Caco-2 (cell line): ENCODE results near the gene DNMBP. TPM values are rescaled to one million over a fixed set of nuclear protein-coding genes. Genes with fewer than 3 reads are reported as not detected.
A peak's percentile ranks its signal among the peaks of the same experiment; 100 is the strongest.

Experiments
- BruUV-seq: library from RNA; stranded (reverse); fragments of 400-500 nt; replicated peaks from 2 replicates; lab custom pipeline; 2021; lab: Mats Ljungman, UMichigan
- CTCF ChIA-PET: fragments of 300-600 bp; sonication (Branson Sonifier 250); formaldehyde crosslinking; loops from one replicate; lab custom pipeline; 2022; ENCODE audit warnings: antibody characterized with exemption; lab: Charles Lee
- POLR2A ChIA-PET: fragments of 300-600 bp; sonication (Branson Sonifier 250); formaldehyde crosslinking; loops from one replicate; lab custom pipeline; 2022; ENCODE audit warnings: antibody characterized with exemption; lab: Charles Lee
- DNase-seq, 2 experiments: peaks; one replicate each; pipeline versions ENCODE4 v3.0.0 to v3.0.0-alpha.2; 2020 to 2022
- H3K27me3 ChIP-seq: replicated peaks from 2 replicates; pipeline ENCODE4 v1.6.0; 2011; ENCODE audit warnings: low read length; ENCODE audit not compliant: control insufficient read depth, insufficient read depth
- H3K36me3 ChIP-seq: 2 replicates; pipeline ENCODE4 v1.5.1; 2011; ENCODE audit warnings: low read length; ENCODE audit not compliant: control insufficient read depth, insufficient read depth
- H3K4me1 ChIP-seq: fragments of 250-450 bp; sonication (Bioruptor Pico); 2 replicates; pipeline ENCODE4 v1.5.1; 2020; ENCODE audit warnings: mild to moderate bottlenecking
- H3K4me3 ChIP-seq: 2 replicates; pipeline ENCODE4 v1.5.1; 2011; ENCODE audit warnings: low read depth, mild to moderate bottlenecking, control low read depth, low read length
- H3K9me3 ChIP-seq: fragments of 250-450 bp; sonication (Bioruptor Pico); 2 replicates; pipeline ENCODE4 v1.5.1; 2020; ENCODE audit warnings: mild to moderate bottlenecking, moderate library complexity
- H3K27ac Mint-ChIP-seq: one replicate; pipeline ENCODE4 v1.8.0; 2022; ENCODE audit warnings: mixed read lengths; ENCODE audit not compliant: unreplicated experiment
- H3K27me3 Mint-ChIP-seq: one replicate; pipeline ENCODE4 v1.8.0; 2022; ENCODE audit warnings: mixed read lengths; ENCODE audit not compliant: insufficient read depth, unreplicated experiment
- H3K36me3 Mint-ChIP-seq: one replicate; pipeline ENCODE4 v1.8.0; 2022; ENCODE audit warnings: mild to moderate bottlenecking, mixed read lengths; ENCODE audit not compliant: insufficient read depth, unreplicated experiment
- H3K4me1 Mint-ChIP-seq: one replicate; pipeline ENCODE4 v1.8.0; 2022; ENCODE audit warnings: low read depth, mixed read lengths; ENCODE audit not compliant: unreplicated experiment
- H3K4me3 Mint-ChIP-seq: one replicate; pipeline ENCODE4 v1.8.0; 2022; ENCODE audit warnings: mild to moderate bottlenecking, moderate library complexity, mixed read lengths; ENCODE audit not compliant: unreplicated experiment
- H3K9me3 Mint-ChIP-seq: one replicate; pipeline ENCODE4 v1.8.0; 2022; ENCODE audit warnings: mixed read lengths; ENCODE audit not compliant: unreplicated experiment
- CTCF ChIP-seq, 2 experiments: fragments of 200-600 bp in 1 of 2; IDR thresholded peaks; 1 replicate in 1 of 2; 2 replicates in 1 of 2; pipeline versions ENCODE4 v1.5.1 to v1.8.0; 2011 to 2022; ENCODE audit warnings: antibody characterized with exemption in 1 of 2, control low read depth in 1 of 2, inconsistent platforms in 1 of 2, low read depth in 1 of 2, low read length in 1 of 2, mild to moderate bottlenecking in 1 of 2, moderate library complexity in 1 of 2; ENCODE audit not compliant: insufficient read depth in 1 of 2, severe bottlenecking in 1 of 2, unreplicated experiment in 1 of 2
- intact Hi-C: fragments of 100-400 bp; cut with micrococcal nuclease; formaldehyde crosslinking; loops from one replicate; pipeline ENCODE4 v1.10.0; 2022; ENCODE audit not compliant: unreplicated experiment
- total RNA-seq: library from RNA; stranded (reverse); gene quantifications from 2 replicates; pipeline ENCODE4 v1.2.3, GENCODE V29; 2022

The DNMBP gene
- total RNA-seq, 1 experiment from 2014 or later: 30.6 TPM

- Mint-ChIP-seq H3K36me3 (no peaks in the 10 kb centered on the region), H3K27me3 (no peaks in the 10 kb centered on the region), H3K27ac (peak overlapping the region; percentile 71), H3K9me3 (no peaks in the 10 kb centered on the region), H3K4me1 (peaks cover 35% of the 10 kb centered on the region), H3K4me3 (peak overlapping the region; percentile 52)
- H3K4me1 ChIP-seq: peaks cover 62% of the 10 kb centered on the region
- DNase-seq: peak; percentile 70 to 86
- ChIA-PET POLR2A (no interaction called here), CTCF (no interaction called here)
- intact Hi-C loops: loop anchor here (1.0 kb wide), 2 partner anchors 9 to 14 kb away; no protein-coding TSS in a partner anchor
- no peak for TF ChIP-seq CTCF (IDR thresholded peaks at IDR 0.05; ENCODE audit: insufficient read depth in 1 of 2, low read depth in 1 of 2, low read length in 1 of 2, severe bottlenecking in 1 of 2, unreplicated experiment in 1 of 2)
- no peaks in the 10 kb centered on the region for H3K9me3 ChIP-seq
- no peak overlapping the region for H3K4me3 ChIP-seq
- no TSS peak for BruUV-seq
- no peaks in the 10 kb centered on the region for H3K27me3 ChIP-seq
- no peaks in the 10 kb centered on the region for H3K36me3 ChIP-seq
Measured at GRCh38 chr10:100033766-100034418, 24.1 kb upstream of the DNMBP start.

- BruUV-seq: no TSS peak
- peak overlapping the region; percentile 25 for H3K27ac Mint-ChIP-seq
- no peaks in the 10 kb centered on the region for H3K27me3 Mint-ChIP-seq
- no peak overlapping the region for H3K4me3 ChIP-seq
- no peak overlapping the region for H3K4me3 Mint-ChIP-seq
- H3K4me1 ChIP-seq: peaks cover 10% of the 10 kb centered on the region
- intact Hi-C loops: no loop called here
- H3K9me3 ChIP-seq: peaks cover 15% of the 10 kb centered on the region
- H3K9me3 Mint-ChIP-seq: peaks cover 9% of the 10 kb centered on the region
- H3K27me3 ChIP-seq: no peaks in the 10 kb centered on the region
- no peaks in the 10 kb centered on the region for H3K36me3 ChIP-seq
- peaks cover 23% of the 10 kb centered on the region for H3K4me1 Mint-ChIP-seq
- TF ChIP-seq CTCF (IDR thresholded peaks at IDR 0.05; ENCODE audit: insufficient read depth in 1 of 2, low read depth in 1 of 2, low read length in 1 of 2, severe bottlenecking in 1 of 2, unreplicated experiment in 1 of 2): no peak
- H3K36me3 Mint-ChIP-seq: peaks cover 4% of the 10 kb centered on the region
- ChIA-PET CTCF (no interaction called here), POLR2A (no interaction called here)
- no peak for DNase-seq
Measured at GRCh38 chr10:100027416-100027815, 17.7 kb upstream of the DNMBP start.

- Histone ChIP-seq H3K27me3 (no peaks in the 10 kb centered on the region), H3K9me3 (peaks cover 15% of the 10 kb centered on the region), H3K4me3 (no peak overlapping the region), H3K36me3 (no peaks in the 10 kb centered on the region), H3K4me1 (peaks cover 9% of the 10 kb centered on the region)
- peaks cover 9% of the 10 kb centered on the region for H3K9me3 Mint-ChIP-seq
- peak overlapping the region; percentile 44 for H3K27ac Mint-ChIP-seq
- peaks cover 17% of the 10 kb centered on the region for H3K4me1 Mint-ChIP-seq
- POLR2A ChIA-PET: interaction anchor here (0.6 to 1.2 kb wide), 3 partner anchors 95 to 488 kb away, joined by 3 read pairs; no protein-coding TSS in a partner anchor
- no peak for DNase-seq
- H3K4me3 Mint-ChIP-seq: no peak overlapping the region
- intact Hi-C loops: loop anchor here (1.0 kb wide), 1 partner anchor 8 kb away; no protein-coding TSS in a partner anchor
- no peaks in the 10 kb centered on the region for H3K27me3 Mint-ChIP-seq
- CTCF ChIA-PET: interaction anchor here (1.3 kb wide), 1 partner anchor 16 kb away, joined by 6 read pairs; the partner anchor contains the start of gene DNMBP
- BruUV-seq: no TSS peak
- peaks cover 4% of the 10 kb centered on the region for H3K36me3 Mint-ChIP-seq
- no peak for TF ChIP-seq CTCF (IDR thresholded peaks at IDR 0.05; ENCODE audit: insufficient read depth in 1 of 2, low read depth in 1 of 2, low read length in 1 of 2, severe bottlenecking in 1 of 2, unreplicated experiment in 1 of 2)
Measured at GRCh38 chr10:100025576-100025975, 15.8 kb upstream of the DNMBP start.
